Measurements from ENCODE around the gene STARD10. TPM values are rescaled to one million over a fixed set of nuclear protein-coding genes. Genes with fewer than 3 reads are reported as not detected.

Gene STARD10
- total and polyA plus RNA-seq, 2 experiments from 2014 or later = 16.6 to 20.5 TPM

- H3K79me2 ChIP-seq (replicated peaks; ENCODE audit: insufficient read depth) = no peaks in the 10 kb centered on the region
- H3K27ac ChIP-seq (ENCODE audit: low read depth) = peak overlapping the region; percentile 63; the same call in 1 of the 2 replicates
- no peaks in the 10 kb centered on the region for H3K9me2 ChIP-seq (ENCODE audit: insufficient read depth)
- Mint-ChIP-seq H3K9me3 (no peaks in the 10 kb centered on the region; the same call in 2 of the 3 replicates), H3K27me3 (ENCODE audit: insufficient read depth, low read depth, poor library complexity) (peaks cover 14% of the 10 kb centered on the region), H3K36me3 (ENCODE audit: low read depth) (peaks cover 36% of the 10 kb centered on the region), H3K27ac (peak overlapping the region; percentile 84), H3K4me3 (peak overlapping the region; percentile 48; the same call in 2 of the 3 replicates), H3K4me1 (peaks cover 43% of the 10 kb centered on the region)
- TF ChIP-seq REST (IDR thresholded peaks at IDR 0.05; ENCODE audit: unreplicated experiment) (no peak), CTCF (conservative IDR thresholded peaks at IDR 0.05; ENCODE audit: low read depth in 2 of 2) (no peak), ETS1 (IDR thresholded peaks at IDR 0.05) (no peak), STAT1 (IDR thresholded peaks at IDR 0.05; ENCODE audit: unreplicated experiment) (no peak), CREB1 (CRISPR knock-in tag; IDR thresholded peaks at IDR 0.05; ENCODE audit: low read depth) (no peak), ZNF331 (CRISPR knock-in tag; IDR thresholded peaks at IDR 0.05; ENCODE audit: low read depth) (no peak), EZH2phosphoT487 (IDR thresholded peaks at IDR 0.05; ENCODE audit: unreplicated experiment) (no peak), NANOG (IDR thresholded peaks at IDR 0.05; ENCODE audit: borderline replicate concordance) (no peak), JUNB (IDR thresholded peaks at IDR 0.05; ENCODE audit: unreplicated experiment) (no peak), ZNF462 (CRISPR knock-in tag; IDR thresholded peaks at IDR 0.05) (no peak), ZNF114 (CRISPR knock-in tag; IDR thresholded peaks at IDR 0.05) (no peak), POLR2AphosphoS5 (IDR thresholded peaks at IDR 0.05; ENCODE audit: low read depth) (no peak), EZH2 (IDR thresholded peaks at IDR 0.05; ENCODE audit: low read depth, unreplicated experiment) (no peak)
- H4K20me1 ChIP-seq (replicated peaks; ENCODE audit: insufficient read depth) = peaks cover 10% of the 10 kb centered on the region
- no peak overlapping the region for H2AFZ ChIP-seq
- H3K4me2 ChIP-seq = peak overlapping the region; percentile 64
- no peaks in the 10 kb centered on the region for H3K27me3 ChIP-seq (ENCODE audit: insufficient read depth)
- H3K4me3 ChIP-seq = no peak overlapping the region
- ATAC-seq = no peak
- H3K36me3 ChIP-seq (ENCODE audit: insufficient read depth) = no peaks in the 10 kb centered on the region; the same call in 1 of the 2 replicates
- DNase-seq (ENCODE audit: low spot score) = no peak
- H3F3A ChIP-seq (replicated peaks; ENCODE audit: low read depth) = 0 out of 2 replicates have a peak, but pooled peaks cover 3% of the 10 kb centered on the region
- H3K4me1 ChIP-seq (ENCODE audit: insufficient read depth) = peaks cover 25% of the 10 kb centered on the region
Measured at GRCh38 chr11:72706579-72706978, 87.3 kb downstream of the STARD10 start.

Measured in GM23338 (cell line).